GM12873 (cell line): ENCODE measurements around the gene RNF128.

ENCODE experiments used
- TF ChIP-seq, protein P1 (sequence below): IDR thresholded peaks from 2 replicates; pipeline ENCODE4 v1.5.1; 2012; ENCODE audit warnings: low read depth, mild to moderate bottlenecking, moderate library complexity, low read length, control low read depth; ENCODE audit not compliant: insufficient read depth; ENCODE audit errors: missing control alignments

RNF128 gene

DNA sequence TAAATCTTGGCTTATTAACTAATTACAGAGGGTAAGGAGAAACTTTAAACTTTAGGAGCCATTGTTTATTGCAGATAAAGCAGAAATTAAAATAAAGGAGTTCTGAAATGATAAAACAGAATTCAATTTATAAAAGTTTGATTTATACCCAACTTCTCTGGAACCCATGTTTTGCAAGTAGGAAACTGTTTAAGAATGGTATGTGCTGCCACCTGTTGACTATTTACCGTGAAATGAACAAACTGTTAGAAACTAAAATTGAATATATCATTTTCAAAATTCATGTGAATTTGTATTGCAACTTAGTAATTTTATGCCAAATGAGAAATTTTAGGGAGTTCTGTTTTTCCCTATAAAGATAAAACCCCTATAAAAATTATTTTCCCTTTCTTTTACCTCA is 65.0 kb downstream of the RNF128 start:
- TF ChIP-seq, protein P1, sequence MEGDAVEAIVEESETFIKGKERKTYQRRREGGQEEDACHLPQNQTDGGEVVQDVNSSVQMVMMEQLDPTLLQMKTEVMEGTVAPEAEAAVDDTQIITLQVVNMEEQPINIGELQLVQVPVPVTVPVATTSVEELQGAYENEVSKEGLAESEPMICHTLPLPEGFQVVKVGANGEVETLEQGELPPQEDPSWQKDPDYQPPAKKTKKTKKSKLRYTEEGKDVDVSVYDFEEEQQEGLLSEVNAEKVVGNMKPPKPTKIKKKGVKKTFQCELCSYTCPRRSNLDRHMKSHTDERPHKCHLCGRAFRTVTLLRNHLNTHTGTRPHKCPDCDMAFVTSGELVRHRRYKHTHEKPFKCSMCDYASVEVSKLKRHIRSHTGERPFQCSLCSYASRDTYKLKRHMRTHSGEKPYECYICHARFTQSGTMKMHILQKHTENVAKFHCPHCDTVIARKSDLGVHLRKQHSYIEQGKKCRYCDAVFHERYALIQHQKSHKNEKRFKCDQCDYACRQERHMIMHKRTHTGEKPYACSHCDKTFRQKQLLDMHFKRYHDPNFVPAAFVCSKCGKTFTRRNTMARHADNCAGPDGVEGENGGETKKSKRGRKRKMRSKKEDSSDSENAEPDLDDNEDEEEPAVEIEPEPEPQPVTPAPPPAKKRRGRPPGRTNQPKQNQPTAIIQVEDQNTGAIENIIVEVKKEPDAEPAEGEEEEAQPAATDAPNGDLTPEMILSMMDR: peak; percentile 35

DNA sequence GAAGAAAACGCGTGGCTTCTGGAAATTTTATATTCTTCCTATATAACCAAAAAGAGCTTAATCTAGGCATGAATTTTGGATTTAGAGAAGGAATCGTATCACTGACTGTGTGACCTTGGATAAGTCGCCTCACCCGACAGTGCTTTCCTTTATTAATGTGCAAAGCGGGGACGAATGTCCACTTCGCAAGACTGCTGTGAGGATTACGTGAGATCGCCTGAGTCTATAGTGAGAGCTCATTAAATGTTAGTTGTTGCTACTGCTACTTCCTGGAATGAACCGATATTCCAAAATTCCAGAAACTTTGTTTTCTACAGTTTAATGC is 75.5 kb downstream of the RNF128 start:
- TF ChIP-seq, protein P1: no peak

DNA sequence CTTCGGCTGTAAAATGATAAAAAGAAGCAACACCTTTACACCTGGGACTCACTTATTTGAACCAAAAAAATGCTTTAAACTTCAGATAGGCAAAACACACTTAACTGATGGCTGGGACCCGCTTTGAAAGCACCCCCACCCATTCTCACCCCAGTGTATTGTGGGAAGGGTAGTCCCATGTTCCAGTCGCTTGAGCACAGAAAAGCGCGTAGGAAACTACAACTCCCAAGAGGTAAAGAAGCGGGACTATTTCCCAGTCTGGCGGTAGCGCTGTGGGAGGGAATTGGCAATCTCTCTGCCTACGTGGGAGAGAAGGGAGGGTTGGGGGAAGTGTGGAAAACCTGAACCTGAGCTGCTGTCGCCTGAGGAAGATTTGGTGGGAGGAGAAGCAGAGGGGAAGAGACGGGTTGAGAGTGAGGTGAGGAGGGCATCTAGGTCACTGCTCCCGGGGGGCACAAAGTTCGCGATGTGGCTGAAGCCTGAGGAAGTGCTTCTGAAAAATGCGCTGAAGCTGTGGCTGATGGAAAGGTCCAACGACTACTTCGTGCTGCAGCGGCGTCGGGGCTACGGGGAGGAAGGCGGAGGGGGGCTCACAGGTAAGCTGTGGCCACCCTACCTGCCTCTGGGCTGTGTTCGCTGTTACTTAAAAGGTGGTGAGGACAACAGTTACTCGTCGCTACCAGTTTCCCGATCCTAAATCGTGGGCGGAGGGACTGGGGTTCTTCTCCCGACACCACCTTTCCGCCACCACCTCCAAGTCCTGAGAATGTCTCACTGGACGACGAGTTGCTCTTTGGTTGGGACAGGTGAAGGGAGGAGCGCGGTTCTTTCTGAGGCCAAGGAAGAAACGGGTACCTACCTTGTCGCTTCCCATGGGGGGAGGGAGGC is 76.1 kb downstream of the RNF128 start, which contains the start of gene TBC1D8B:
TBC1D8B (plus strand) TSS at position 286 of the 888 bp plus-strand sequence; CDS start at position 467, 181 bp downstream.
- TF ChIP-seq, protein P1: no peak

DNA sequence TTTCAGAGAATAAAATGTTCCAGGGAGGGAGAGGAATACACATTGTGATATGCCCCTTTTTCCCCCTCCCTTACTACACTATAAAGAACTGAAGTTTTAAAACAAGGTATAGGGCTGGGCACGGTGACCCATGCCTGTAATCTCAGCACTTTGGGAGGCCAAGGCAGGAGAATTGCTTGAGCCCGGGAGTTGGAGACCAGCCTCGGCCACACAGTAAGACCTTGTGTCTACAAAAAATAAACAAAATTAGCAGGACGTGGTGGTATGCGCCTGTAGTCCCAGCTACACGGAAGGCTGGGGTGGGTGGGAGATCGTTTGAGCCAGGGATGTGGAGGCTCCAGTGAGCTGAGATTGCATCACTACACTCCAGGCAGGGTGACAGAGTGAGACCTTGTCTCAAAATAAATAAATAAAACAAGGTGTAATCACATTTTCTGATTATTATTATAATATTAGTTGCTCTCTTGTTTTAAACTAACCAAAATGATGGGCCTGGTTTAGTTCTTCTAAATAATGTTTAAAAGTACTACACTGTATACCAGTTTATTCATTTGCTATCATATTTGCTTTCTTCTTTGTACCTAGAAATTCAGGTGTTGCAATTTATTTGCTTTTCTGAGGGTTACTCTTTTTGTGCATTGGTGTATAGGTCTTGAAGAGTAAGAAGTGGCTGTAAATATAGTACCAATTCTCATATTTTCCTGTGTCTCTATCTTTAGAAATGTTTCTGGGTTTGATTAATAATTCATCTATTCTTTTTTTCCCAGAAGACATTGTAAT is 84.8 kb downstream of the RNF128 start:
- TF ChIP-seq, protein P1: no peak
